SK-N-SH (cell line): ENCODE measurements around the gene CKS1B. TPM values are rescaled to one million over a fixed set of nuclear protein-coding genes. Genes with fewer than 3 reads are reported as not detected.

Experiments
- CTCF ChIA-PET: fragments of 300-600, 350-600 bp; formaldehyde crosslinking; extraction: SDS; loops from one replicate; lab custom pipeline; 2021; lab: Yijun Ruan, JAX
- POLR2A ChIA-PET: fragments of 350-600 bp; sonication (Branson Sonifier 250); formaldehyde crosslinking; extraction: SDS; loops from one replicate; lab custom pipeline; 2020; ENCODE audit warnings: antibody characterized with exemption, inconsistent platforms; lab: Yijun Ruan, JAX
- DNase-seq: peaks from one replicate; pipeline ENCODE4 v3.0.0; 2012
- H2AFZ ChIP-seq: fragments of 200-600 bp; sonication (generic); 2 replicates; pipeline ENCODE4 v1.8.1; 2016; ENCODE audit warnings: antibody characterized with exemption, mild to moderate bottlenecking, low read depth
- H3F3A ChIP-seq: fragments of 200-600 bp; sonication (generic); replicated peaks from 2 replicates; pipeline ENCODE3; 2016; ENCODE audit warnings: antibody characterized with exemption, mild to moderate bottlenecking; ENCODE audit not compliant: insufficient read depth
- H3K27ac ChIP-seq, 2 experiments: fragments of 200-500 bp in 1 of 2; fragments of 200-600 bp in 1 of 2; sonication (Bioruptor generic) in 1 of 2; sonication (generic), shearing (Covaris generic) in 1 of 2; 2 replicates each; pipeline versions ENCODE4 v1.5.1 to v1.6.1; 2014 to 2016; ENCODE audit warnings: low read depth in 2 of 2, inconsistent platforms in 1 of 2, low read length in 1 of 2, mild to moderate bottlenecking in 1 of 2, mixed read lengths in 1 of 2
- H3K27me3 ChIP-seq: fragments of 200-600 bp; sonication (generic), shearing (Covaris generic); 2 replicates; pipeline ENCODE4 v1.6.1; 2016; ENCODE audit warnings: mixed run types; ENCODE audit not compliant: insufficient read depth
- H3K36me3 ChIP-seq, 2 experiments: fragments of 200-500 bp in 1 of 2; fragments of 200-600 bp in 1 of 2; sonication (Bioruptor generic) in 1 of 2; sonication (generic) in 1 of 2; replicated peaks in 1 of 2; 2 replicates each; pipeline versions ENCODE3 to v1.5.1; 2014 to 2016; ENCODE audit warnings: low read length in 1 of 2, mild to moderate bottlenecking in 1 of 2; ENCODE audit not compliant: insufficient read depth in 2 of 2, control insufficient read depth in 1 of 2
- H3K4me1 ChIP-seq, 2 experiments: fragments of 200-500 bp in 1 of 2; fragments of 200-600 bp in 1 of 2; sonication (Bioruptor generic) in 1 of 2; sonication (generic), shearing (Covaris generic) in 1 of 2; 2 replicates each; pipeline versions ENCODE4 v1.5.1 to v1.6.1; 2014 to 2016; ENCODE audit warnings: low read depth in 1 of 2, low read length in 1 of 2, mixed run types in 1 of 2; ENCODE audit not compliant: insufficient read depth in 2 of 2, control insufficient read depth in 1 of 2
- H3K4me2 ChIP-seq: fragments of 200-600 bp; sonication (generic), shearing (Covaris generic); 2 replicates; pipeline ENCODE4 v1.6.1; 2017; ENCODE audit warnings: mixed run types
- H3K4me3 ChIP-seq, 2 experiments: fragments of 200-500 bp in 1 of 2; fragments of 200-600 bp in 1 of 2; sonication (Bioruptor generic) in 1 of 2; sonication (generic), shearing (Covaris generic) in 1 of 2; 2 replicates each; pipeline versions ENCODE4 v1.5.1 to v1.8.1; 2014 to 2016; ENCODE audit warnings: low read depth in 2 of 2, inconsistent platforms in 1 of 2, low read length in 1 of 2, mild to moderate bottlenecking in 1 of 2, mixed read lengths in 1 of 2, moderate library complexity in 1 of 2
- H3K79me2 ChIP-seq: fragments of 200-600 bp; sonication (generic); 2 replicates; pipeline ENCODE4 v1.8.1; 2017; ENCODE audit warnings: mild to moderate bottlenecking; ENCODE audit not compliant: insufficient read depth
- H3K9ac ChIP-seq: fragments of 200-600 bp; sonication (generic); 2 replicates; pipeline ENCODE4 v1.6.1; 2017; ENCODE audit warnings: mixed run types
- H3K9me2 ChIP-seq: fragments of 200-600 bp; sonication (generic); 2 replicates; pipeline ENCODE4 v1.6.1; 2017; ENCODE audit warnings: mixed run types
- H3K9me3 ChIP-seq: fragments of 200-600 bp; sonication (generic); 2 replicates; pipeline ENCODE4 v1.6.1; 2017; ENCODE audit warnings: mixed run types, mild to moderate bottlenecking, moderate library complexity
- H4K20me1 ChIP-seq: fragments of 200-600 bp; sonication (generic); 2 replicates; pipeline ENCODE4 v1.6.1; 2017; ENCODE audit warnings: mild to moderate bottlenecking, mixed run types; ENCODE audit not compliant: insufficient read depth
- CHD2 ChIP-seq: fragments of 150-350 bp; IDR thresholded peaks from 2 replicates; pipeline ENCODE4 v1.6.1; 2018; ENCODE audit warnings: low read length; ENCODE audit not compliant: partially characterized antibody
- FOXJ3 ChIP-seq: sonication (generic); formaldehyde crosslinking; IDR thresholded peaks from 2 replicates; pipeline ENCODE4 v1.5.1; 2020; ENCODE audit warnings: mild to moderate bottlenecking, missing genetic modification reagents
- GABPA ChIP-seq: IDR thresholded peaks from 2 replicates; pipeline ENCODE4 v1.4.0; 2012; ENCODE audit warnings: low read depth, mild to moderate bottlenecking
- MEF2A ChIP-seq: IDR thresholded peaks from 2 replicates; pipeline ENCODE4 v1.4.0; 2012; ENCODE audit warnings: low read depth, borderline replicate concordance
- POLR2AphosphoS5 ChIP-seq: IDR thresholded peaks from 2 replicates; pipeline ENCODE4 v1.6.1; 2012; ENCODE audit warnings: low read depth, low read length
- SIN3A ChIP-seq: IDR thresholded peaks from 2 replicates; pipeline ENCODE4 v1.6.1; 2012; ENCODE audit warnings: low read depth, mild to moderate bottlenecking, low read length, moderate library complexity, borderline replicate concordance
- SMC3 ChIP-seq: IDR thresholded peaks from 2 replicates; pipeline ENCODE4 v1.6.1; 2012; ENCODE audit warnings: low read depth, low read length, improper control_type of control experiment
- TEAD4 ChIP-seq: IDR thresholded peaks from 2 replicates; pipeline ENCODE4 v1.4.0; 2012; ENCODE audit warnings: mild to moderate bottlenecking, borderline replicate concordance; ENCODE audit not compliant: insufficient read depth
- USF1 ChIP-seq: IDR thresholded peaks from 2 replicates; pipeline ENCODE4 v1.4.0; 2012; ENCODE audit warnings: low read depth, borderline replicate concordance
- WGBS: methylation state at CpG from one replicate; pipeline ENCODE4 v1.1.6; 2017; ENCODE audit warnings: low lambda C conversion rate; 5-methylcytosine and 5-hydroxymethylcytosine counted together
- polyA plus RNA-seq, 3 experiments: library from polyadenylated mRNA; depleted of rRNA; stranded (reverse); fragments of >200 nt; gene quantifications; 2 replicates each; pipeline ENCODE4 v1.2.3, GENCODE V29; 2012
- TF ChIP-seq, protein P1 (sequence below): IDR thresholded peaks from 2 replicates; pipeline ENCODE4 v1.4.0; 2012; ENCODE audit warnings: low read depth, borderline replicate concordance
- TF ChIP-seq, protein P2 (sequence below): IDR thresholded peaks from 2 replicates; pipeline ENCODE4 v1.4.0; 2012; ENCODE audit warnings: low read depth

Gene CKS1B
- polyA plus RNA-seq, 1 of the 3 experiments (the other 2 are of a cell fraction): 308 TPM

DNA sequence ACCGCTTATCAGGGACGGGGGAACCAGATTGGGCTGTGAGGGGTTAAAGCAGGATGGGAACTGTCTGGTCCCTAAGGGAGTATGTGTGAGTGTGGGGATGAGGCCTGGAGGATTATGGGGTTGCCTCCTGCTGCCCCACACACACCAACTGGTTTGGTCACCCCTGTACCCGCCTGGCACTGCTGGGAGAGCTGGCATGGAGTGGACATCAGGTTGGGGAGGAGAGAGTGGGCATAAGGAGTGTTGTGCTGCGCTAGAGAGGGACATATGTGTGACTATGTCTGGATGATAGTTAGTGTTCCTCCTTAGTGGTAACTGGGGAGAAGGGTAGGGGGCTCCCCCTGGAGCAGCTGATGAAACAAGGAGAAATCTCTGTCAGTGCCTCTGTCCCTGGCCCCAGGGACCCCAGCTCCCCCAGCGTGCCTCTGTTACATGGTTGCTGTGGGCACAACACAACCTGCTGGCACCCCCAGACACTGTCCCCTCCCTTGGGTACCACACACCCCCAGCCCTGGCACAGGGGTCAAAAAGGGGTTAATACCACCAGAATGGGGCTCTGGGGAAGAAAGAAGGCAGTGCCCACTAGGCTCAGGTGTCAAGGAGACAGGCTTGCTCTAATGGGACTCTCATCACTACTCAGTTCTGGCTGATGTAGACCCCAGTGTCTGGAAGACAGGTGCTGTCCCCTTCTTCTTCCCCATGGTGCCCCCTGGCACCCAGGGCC lies 30.0 kb downstream of the CKS1B start (continued):
- TF ChIP-seq USF1 (no peak), MEF2A (no peak), GABPA (no peak), POLR2AphosphoS5 (no peak), TEAD4 (no peak), SIN3A (no peak), FOXJ3 (CRISPR knock-in tag) (no peak), SMC3 (no peak)
- TF ChIP-seq, protein P1, sequence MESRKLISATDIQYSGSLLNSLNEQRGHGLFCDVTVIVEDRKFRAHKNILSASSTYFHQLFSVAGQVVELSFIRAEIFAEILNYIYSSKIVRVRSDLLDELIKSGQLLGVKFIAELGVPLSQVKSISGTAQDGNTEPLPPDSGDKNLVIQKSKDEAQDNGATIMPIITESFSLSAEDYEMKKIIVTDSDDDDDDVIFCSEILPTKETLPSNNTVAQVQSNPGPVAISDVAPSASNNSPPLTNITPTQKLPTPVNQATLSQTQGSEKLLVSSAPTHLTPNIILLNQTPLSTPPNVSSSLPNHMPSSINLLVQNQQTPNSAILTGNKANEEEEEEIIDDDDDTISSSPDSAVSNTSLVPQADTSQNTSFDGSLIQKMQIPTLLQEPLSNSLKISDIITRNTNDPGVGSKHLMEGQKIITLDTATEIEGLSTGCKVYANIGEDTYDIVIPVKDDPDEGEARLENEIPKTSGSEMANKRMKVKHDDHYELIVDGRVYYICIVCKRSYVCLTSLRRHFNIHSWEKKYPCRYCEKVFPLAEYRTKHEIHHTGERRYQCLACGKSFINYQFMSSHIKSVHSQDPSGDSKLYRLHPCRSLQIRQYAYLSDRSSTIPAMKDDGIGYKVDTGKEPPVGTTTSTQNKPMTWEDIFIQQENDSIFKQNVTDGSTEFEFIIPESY: no peak
- TF ChIP-seq, all 33 proteins: peak for 0

- TF ChIP-seq, protein P2, sequence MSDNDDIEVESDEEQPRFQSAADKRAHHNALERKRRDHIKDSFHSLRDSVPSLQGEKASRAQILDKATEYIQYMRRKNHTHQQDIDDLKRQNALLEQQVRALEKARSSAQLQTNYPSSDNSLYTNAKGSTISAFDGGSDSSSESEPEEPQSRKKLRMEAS: no peak
- TF ChIP-seq CHD2 (no peak), SMC3 (no peak)
- H3K9ac ChIP-seq: no peak overlapping the region
- peaks cover 17% of the 10 kb centered on the region for H3F3A ChIP-seq
- H3K4me1 ChIP-seq: peaks cover 10 to 18% of the 10 kb centered on the region in 2 experiments
- no peaks in the 10 kb centered on the region for H3K9me3 ChIP-seq
- H3K9me2 ChIP-seq: no peaks in the 10 kb centered on the region
- peaks cover 37% of the 10 kb centered on the region for H3K79me2 ChIP-seq
- peaks cover 3% of the 10 kb centered on the region; the same call in 1 of the 2 replicates for H4K20me1 ChIP-seq
- peaks cover 0 to 5% of the 10 kb centered on the region in 2 experiments for H3K36me3 ChIP-seq
- no peak overlapping the region for H3K4me3 ChIP-seq
- H3K27me3 ChIP-seq: no peaks in the 10 kb centered on the region
- no peak for DNase-seq
- H3K4me2 ChIP-seq: peak overlapping the region; percentile 100; the same call in 1 of the 2 replicates
- no peak overlapping the region for H2AFZ ChIP-seq
- H3K27ac ChIP-seq: peak overlapping the region; percentile 72 to 96; a peak in 2 of 4 replicates
- 34% methylated on average over 8 of the region's 17 CpGs for WGBS
- POLR2A ChIA-PET: interaction anchor here (1.3 to 1.7 kb wide), 2 partner anchors 12 to 36 kb away, joined by 4 to 5 read pairs; no protein-coding TSS in a partner anchor
- CTCF ChIA-PET: interaction anchor here (0.9 to 14.0 kb wide), 9 partner anchors 10 to 162 kb away, joined by 3 to 640 read pairs (median 9); partner anchors contain the start of genes ADAM15, CKS1B, FLAD1 and PBXIP1
Measured at GRCh38 chr1:155005076-155006011, 30.9 kb downstream of the CKS1B start.
